ENCODE measurements around the gene DPH6. TPM values are rescaled to one million over a fixed set of nuclear protein-coding genes. Genes with fewer than 3 reads are reported as not detected.

DPH6 gene
- total RNA-seq, 4 donors from 2014 or later, result 30.6 to 49.0 (median 36.8) TPM

- 89 to 92% methylated on average over 4 of the region's 4 CpGs for whole genome bisulfite sequencing, 2 donors
These were observed 55.5 kb downstream of the DPH6 start for GRCh38 chr15:35490511-35490910.

GRCh38 chr15:35487417-35487816 lies 58.5 kb downstream of the DPH6 start:
- intact Hi-C loops (cut with DNase I), result no loop called here
- Histone ChIP-seq H3K36me3 (peaks cover 0 to 7% of the 10 kb centered on the region in 2 donors), H3K27ac (no peak overlapping the region), H3K4me3 (replicated peaks in 1 of 3) (no peak overlapping the region), H3K9me3 (no peaks in the 10 kb centered on the region), H3K4me1 (no peaks in the 10 kb centered on the region), H3K27me3 (no peaks in the 10 kb centered on the region)
- 82 to 95% methylated on average over 2 of the region's 2 CpGs for WGBS, 2 donors
- no peak for TF ChIP-seq CTCF (IDR thresholded peaks at IDR 0.05)
- no peak for TF ChIP-seq POLR2A (IDR thresholded peaks at IDR 0.05)
- DNase-seq, result no peak

More at GRCh38 chr15:35490511-35490910, 55.5 kb downstream of the DPH6 start:
- Histone ChIP-seq H3K36me3 (peaks cover 0 to 7% of the 10 kb centered on the region in 2 donors), H3K27me3 (no peaks in the 10 kb centered on the region), H3K27ac (no peak overlapping the region), H3K4me3 (replicated peaks in 1 of 3) (no peak overlapping the region), H3K9me3 (no peaks in the 10 kb centered on the region), H3K4me1 (no peaks in the 10 kb centered on the region)
- TF ChIP-seq CTCF (IDR thresholded peaks at IDR 0.05), result no peak
- TF ChIP-seq POLR2A (IDR thresholded peaks at IDR 0.05), result no peak
- DNase-seq, result no peak
- intact Hi-C loops (cut with DNase I), result no loop called here

GRCh38 chr15:35486296-35486695 lies 59.7 kb downstream of the DPH6 start:
- 97 to 100% methylated on average over 1 of the region's 1 CpG for WGBS, 2 donors
- Histone ChIP-seq H3K36me3 (peaks cover 0 to 7% of the 10 kb centered on the region in 2 donors), H3K27ac (no peak overlapping the region), H3K27me3 (no peaks in the 10 kb centered on the region), H3K4me3 (replicated peaks in 1 of 3) (no peak overlapping the region), H3K9me3 (no peaks in the 10 kb centered on the region), H3K4me1 (no peaks in the 10 kb centered on the region)
- no peak for DNase-seq
- no peak for TF ChIP-seq CTCF (IDR thresholded peaks at IDR 0.05)
- no peak for TF ChIP-seq POLR2A (IDR thresholded peaks at IDR 0.05)
- intact Hi-C loops (cut with DNase I), result no loop called here

GRCh38 chr15:35485411-35485810 lies 60.6 kb downstream of the DPH6 start:
- Histone ChIP-seq H3K4me3 (replicated peaks in 1 of 3) (no peak overlapping the region), H3K36me3 (peaks cover 0 to 7% of the 10 kb centered on the region in 2 donors), H3K27me3 (no peaks in the 10 kb centered on the region), H3K4me1 (no peaks in the 10 kb centered on the region), H3K27ac (no peak overlapping the region), H3K9me3 (no peaks in the 10 kb centered on the region)
- WGBS, 2 donors, result 94 to 96% methylated on average over 2 of the region's 2 CpGs
- DNase-seq, result no peak
- TF ChIP-seq CTCF (IDR thresholded peaks at IDR 0.05) (no peak), POLR2A (IDR thresholded peaks at IDR 0.05) (no peak)
- intact Hi-C loops (cut with DNase I), result no loop called here

GRCh38 chr15:35484231-35484945 lies 61.6 kb downstream of the DPH6 start:
- no peak for TF ChIP-seq POLR2A (IDR thresholded peaks at IDR 0.05)
- TF ChIP-seq CTCF (IDR thresholded peaks at IDR 0.05), result no peak
- intact Hi-C loops (cut with DNase I), result no loop called here
- no peak overlapping the region for H3K27ac ChIP-seq
- DNase-seq, result no peak
- no peaks in the 10 kb centered on the region for H3K9me3 ChIP-seq
- H3K4me1 ChIP-seq, result no peaks in the 10 kb centered on the region
- 87 to 93% methylated on average over 5 of the region's 5 CpGs for WGBS, 2 donors
- no peak overlapping the region for H3K4me3 ChIP-seq (replicated peaks in 1 of 3)
- peaks cover 0 to 7% of the 10 kb centered on the region in 2 donors for H3K36me3 ChIP-seq
- no peaks in the 10 kb centered on the region for H3K27me3 ChIP-seq

All from thyroid gland (tissue), 4 donors.